Adipose tissue (tissue), 3 donors: Measurements from ENCODE around the gene ACTL7A. TPM values are rescaled to one million over a fixed set of nuclear protein-coding genes. Genes with fewer than 3 reads are reported as not detected.
"Not testable (repeated sequence)": the region's sequence is repeated elsewhere in the genome, so short reads cannot be mapped to it uniquely, and the experiment has no call there.

Experiments
- H3K27ac ChIP-seq: one replicate; pipeline ENCODE4 v1.5.1; 2013; ENCODE audit warnings: low read depth, low read length
- WGBS, 3 donors: extraction: QIAGEN DNeasy Blood & Tissue Kit; methylation state at CpG; one replicate each; pipeline ENCODE4 v1.1.7; 2013; 5-methylcytosine and 5-hydroxymethylcytosine counted together
- polyA plus RNA-seq, 3 donors: library from polyadenylated mRNA; stranded (reverse); fragments of 200-250 nt; gene quantifications; one replicate each; pipeline ENCODE4 v1.2.3, GENCODE V29; 2013
- donor health status: healthy with polysubstance abuse.
- donor health status: Bipolar disorder and iron deficiency.
- donor health status: healthy.

Gene ACTL7A
- polyA plus RNA-seq, 3 donors = not detected

DNA sequence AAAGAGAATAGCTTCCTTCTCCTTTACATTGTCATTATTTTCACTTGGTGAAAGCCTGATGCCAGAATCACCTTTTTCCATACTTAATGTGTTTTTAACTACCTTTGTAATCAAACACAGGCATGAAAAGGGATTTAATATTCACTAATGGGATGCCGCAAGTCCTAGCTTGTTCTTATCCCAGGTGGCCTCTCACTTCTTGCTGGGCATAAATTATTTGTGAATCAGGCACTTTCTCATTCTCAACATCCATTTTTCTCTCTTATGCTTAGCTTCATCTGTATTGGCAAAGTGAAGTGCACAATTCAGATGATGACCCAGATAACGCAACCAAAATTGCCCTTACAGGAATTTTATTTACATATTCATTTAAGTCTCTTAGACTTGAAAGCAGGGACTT is 17.2 kb upstream of the ACTL7A start:
- WGBS, 3 donors = 84 to 91% (median 91%) methylated on average over 2 of the region's 2 CpGs

DNA sequence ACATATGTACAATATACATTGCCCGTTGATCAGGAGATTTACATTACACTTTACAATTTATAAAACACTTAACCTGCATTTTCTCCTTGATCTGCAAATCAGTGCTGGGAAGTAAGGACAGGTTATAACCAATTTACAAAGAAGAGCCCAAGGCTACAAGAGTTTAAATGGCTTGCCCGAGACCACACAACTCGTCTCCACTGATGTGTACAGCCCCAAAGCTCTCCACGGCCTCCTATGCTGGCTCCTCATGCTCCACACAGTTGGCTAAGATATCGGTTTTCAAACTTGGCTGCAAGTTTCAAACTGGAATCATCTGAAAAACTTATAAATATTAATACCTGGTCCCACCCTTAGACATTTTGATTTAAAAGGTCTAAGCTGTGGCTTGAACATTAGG is 16.6 kb upstream of the ACTL7A start:
- H3K27ac ChIP-seq = no peak overlapping the region
- 74 to 88% (median 80%) methylated on average over 5 of the region's 5 CpGs for WGBS, 3 donors

More for the DNA sequence above, 17.2 kb upstream of the ACTL7A start:
- H3K27ac ChIP-seq = no peak overlapping the region

DNA sequence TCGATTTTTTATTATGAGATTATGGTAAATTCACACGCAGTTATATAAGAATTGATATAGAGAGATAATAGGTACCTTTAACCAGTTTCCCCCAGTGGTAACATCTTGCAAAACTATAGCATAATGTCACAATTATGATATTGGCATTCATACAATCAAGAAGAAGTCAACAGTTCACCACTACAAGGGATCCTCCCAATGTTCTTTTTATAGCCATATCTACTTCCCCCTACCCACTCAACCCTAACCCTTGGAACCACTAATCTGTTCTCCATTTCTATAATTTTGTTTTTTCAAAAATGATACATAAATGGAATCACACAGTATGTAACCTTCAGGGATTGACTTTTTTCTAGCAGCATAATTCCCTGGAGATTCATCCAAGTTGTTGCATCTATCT is 16.1 kb upstream of the ACTL7A start:
- H3K27ac ChIP-seq = no peak overlapping the region
- WGBS, 3 donors = 82 to 91% (median 86%) methylated on average over 2 of the region's 2 CpGs

DNA sequence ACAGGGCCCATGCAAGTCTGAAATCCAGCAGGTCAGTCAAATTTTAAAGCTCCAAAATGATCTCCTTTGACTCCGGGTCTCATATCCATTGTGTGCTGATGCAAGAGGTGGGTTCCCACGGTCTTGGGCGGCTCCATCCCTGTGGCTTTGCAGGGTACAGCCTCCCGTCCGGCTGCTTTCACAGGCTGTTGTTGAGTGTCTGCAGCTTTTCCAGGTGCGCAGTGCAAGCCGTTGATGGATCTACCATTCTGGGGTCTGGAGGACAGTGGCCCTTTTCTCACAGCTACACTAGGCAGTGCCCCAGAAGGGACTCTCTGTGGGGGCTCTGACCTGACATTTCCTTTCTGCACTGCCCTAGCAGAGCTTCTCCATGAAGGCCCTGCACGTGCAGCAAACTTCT is 13.8 kb upstream of the ACTL7A start:
- not testable (repeated sequence) for H3K27ac ChIP-seq
- WGBS, 3 donors = 95 to 97% (median 95%) methylated on average over 8 of the region's 8 CpGs

DNA sequence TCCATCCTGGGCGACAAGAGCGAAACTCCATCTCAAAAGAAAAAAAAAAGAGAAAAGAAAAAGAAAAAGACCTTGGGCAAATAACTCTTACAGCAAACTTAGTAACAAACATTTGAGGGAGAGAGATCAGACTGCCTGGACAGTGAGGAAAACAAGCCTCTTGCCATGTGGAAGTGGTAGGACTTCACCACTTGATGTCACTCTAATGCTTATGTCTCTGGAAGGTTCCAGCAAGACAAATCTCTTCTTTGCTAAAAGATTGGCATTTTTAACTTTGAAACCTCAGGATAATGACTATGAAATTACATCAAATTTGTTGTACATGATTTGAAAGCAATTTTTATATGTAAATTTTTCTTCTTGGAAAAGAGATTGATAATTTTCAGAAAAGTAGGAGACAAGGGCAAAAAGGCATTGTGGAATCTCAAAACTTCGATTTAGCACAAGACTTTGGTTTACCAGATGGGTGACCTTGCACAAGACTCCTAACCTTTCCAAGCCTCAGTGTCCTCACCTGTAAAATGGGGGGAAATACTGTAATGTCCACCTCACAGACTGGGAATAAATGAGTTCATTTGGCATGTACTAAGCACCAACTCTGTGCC is 11.7 kb upstream of the ACTL7A start:
- no peak overlapping the region for H3K27ac ChIP-seq
- WGBS, 3 donors = 87 to 94% (median 91%) methylated on average over 3 of the region's 3 CpGs

DNA sequence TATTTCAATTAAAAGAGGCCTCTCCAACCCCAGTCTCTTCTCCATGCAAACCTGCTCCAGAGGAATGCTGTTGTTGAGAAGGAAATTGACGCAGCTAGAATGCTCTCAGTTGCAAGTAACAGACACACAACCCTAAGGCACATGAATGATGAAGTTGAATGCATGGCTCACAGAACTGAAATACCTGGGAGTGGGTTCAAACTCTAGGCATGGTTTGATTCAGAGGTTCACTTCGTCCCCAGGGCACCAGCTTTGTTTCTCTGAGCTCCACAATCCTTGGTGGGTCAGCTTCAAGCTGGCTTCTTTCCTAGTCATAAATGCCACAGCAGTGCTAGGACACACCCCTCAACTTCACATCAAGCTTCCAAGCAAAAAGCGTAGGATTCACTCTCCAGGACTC is 10.9 kb upstream of the ACTL7A start:
- no peak overlapping the region for H3K27ac ChIP-seq
- WGBS, 3 donors = 78 to 90% (median 89%) methylated on average over 3 of the region's 3 CpGs

DNA sequence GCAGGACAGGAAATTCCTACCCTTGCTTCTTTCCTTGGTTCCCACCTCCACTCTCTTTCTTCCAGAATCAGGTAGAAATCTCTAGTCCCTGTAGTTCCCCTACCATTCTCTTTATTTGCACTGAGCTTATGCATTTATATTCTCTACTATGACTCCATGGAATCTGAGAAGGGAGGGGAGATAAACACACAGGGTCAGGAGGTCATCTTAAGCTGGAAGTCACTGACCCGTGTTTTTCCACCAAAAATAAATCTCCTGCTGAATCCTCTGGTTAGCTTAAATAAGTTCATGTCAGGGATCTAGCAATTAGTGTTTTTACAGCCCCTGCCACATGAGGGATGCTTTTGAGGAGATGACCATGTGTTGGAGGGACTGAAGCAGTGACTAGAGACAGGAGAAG is 10.0 kb upstream of the ACTL7A start:
- whole genome bisulfite sequencing, 3 donors = 17 to 31% (median 31%) methylated on average over 1 of the region's 1 CpG
- no peak overlapping the region for H3K27ac ChIP-seq

DNA sequence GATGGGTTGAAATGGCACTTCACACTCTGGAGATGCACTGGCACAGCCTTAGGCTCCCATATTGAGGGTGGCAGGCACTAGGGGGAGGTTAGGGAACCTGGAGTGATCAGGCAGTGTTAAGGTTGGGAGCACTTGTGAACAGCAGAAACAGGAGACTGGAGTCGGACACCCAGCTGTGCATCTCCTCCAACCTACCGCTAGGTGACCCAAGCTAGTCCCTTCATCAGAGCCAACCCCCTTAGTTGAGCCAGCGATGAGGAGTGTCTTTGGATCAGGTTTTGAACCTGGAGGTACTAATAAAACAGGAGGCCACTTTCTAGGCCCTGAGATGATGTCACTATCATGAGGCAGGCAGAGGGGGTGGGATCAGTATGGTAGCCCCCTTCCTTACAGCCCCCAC is 8.0 kb upstream of the ACTL7A start:
- H3K27ac ChIP-seq = no peak overlapping the region
- 85 to 97% (median 93%) methylated on average over 3 of the region's 3 CpGs for WGBS, 3 donors

DNA sequence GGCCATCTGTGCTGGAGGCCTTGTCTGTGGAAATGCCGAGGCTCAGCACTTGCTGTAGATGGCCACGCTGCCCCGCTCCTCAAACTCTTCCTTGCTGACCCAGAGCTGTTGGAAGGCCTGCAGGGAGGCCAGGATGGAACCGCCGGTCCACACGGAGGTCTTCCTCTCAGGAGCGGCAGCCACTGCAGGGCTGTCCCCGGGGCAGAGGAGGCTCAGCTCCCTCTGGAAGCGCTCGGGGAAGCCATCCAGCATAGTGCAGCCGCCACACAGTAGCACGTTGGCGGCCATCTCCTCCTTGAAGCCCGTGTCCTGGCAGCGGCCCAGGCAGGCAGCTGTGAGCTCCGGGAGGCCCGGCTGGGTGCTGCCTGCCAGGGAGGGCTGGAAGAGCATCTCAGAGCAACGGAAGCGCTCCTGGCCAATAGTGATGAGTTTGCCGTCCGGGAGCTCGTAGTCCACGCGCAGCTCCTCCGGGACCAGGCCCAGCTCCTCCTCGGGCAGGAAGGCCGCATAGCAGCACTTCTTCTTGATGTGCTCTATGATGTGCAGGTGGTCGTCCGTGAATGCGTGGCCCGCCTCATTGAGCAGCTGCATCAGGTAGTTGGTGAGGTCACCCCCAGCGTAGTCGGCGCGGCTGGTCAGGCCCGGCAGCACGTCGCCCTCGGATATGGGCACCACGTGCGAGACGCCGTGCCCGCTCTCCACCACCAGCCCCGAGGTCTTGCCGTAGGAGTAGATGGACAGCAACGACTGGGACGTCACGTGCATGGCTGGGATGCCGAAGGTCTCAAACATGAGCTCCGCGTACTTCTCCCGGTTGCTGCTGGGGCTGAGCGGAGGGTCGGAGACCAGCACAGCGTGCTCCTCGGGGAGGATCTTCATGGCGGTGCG is 7.2 kb upstream of the ACTL7A start:
- H3K27ac ChIP-seq = no peak overlapping the region
- WGBS, 3 donors = 90 to 95% (median 90%) methylated on average over 57 to 59 of the region's 59 CpGs

DNA sequence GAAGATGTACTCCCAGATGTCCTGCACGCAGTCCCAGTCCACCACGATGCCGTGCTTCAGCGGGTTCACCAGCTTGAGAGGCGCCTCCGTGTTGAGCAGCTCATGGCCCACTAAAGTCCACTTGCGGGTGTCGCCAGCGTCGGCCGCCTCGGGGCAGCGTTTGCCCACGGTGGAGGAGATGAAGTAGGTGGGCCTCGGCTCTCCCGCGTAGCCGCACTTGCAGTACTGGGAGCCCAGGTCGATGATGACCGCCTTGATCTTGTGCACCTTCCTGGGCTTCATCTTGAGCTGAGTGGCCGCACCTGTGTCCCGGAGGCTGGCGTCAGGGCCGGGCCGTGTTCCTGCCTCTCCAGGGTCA is 6.6 kb upstream of the ACTL7A start:
- 93 to 96% (median 96%) methylated on average over 24 to 25 of the region's 25 CpGs for WGBS, 3 donors
- H3K27ac ChIP-seq = no peak overlapping the region

DNA sequence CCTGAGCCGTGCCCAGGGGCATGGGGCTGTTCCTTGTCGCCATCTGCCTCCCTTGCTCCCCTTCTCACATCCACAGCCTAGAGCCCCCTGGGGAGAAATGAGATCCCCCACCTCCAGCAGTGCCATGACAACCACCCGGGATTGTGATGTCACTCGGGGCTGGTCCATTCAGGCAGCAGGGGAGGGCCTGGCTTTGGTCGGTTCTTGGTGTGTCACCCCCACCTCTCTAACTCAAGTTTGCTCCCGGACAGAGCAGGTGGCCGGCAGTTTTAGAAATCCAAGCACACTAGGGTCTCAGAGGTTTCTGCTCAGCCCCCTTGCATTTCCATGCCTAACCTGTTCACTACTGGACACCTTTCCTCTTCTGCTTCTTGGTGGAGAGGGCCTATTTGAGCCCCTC is 6.2 kb upstream of the ACTL7A start, which contains the start of gene ACTL7B:
ACTL7B (minus strand) TSS at position 99 of the 400 bp plus-strand sequence; CDS start at position 43, 56 bp downstream.
- H3K27ac ChIP-seq = no peak within 1 kb of the TSS
- 67 to 90% (median 80%) methylated on average over 7 of the region's 7 CpGs for WGBS, 3 donors

DNA sequence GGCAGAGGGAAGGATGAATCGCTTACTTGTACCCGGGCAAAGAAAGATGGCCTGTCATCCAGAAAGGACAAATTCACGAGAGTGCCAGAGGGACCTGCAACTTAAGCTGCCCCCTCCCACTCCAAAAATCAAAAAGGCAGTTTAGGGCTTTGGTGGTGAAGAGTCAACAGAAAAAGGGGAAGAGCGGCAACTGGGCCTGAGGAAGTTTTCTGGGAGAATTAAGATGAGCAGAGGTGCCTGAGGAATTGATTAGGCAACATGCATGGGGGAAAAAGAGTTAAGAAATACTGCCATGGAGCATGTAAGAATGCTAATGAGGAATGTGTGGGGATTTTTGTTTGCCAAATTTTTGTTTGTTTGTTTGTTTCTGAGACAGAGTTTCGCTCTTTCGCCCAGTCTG is 4.5 kb upstream of the ACTL7A start:
- 83 to 93% (median 84%) methylated on average over 6 of the region's 6 CpGs for WGBS, 3 donors
- no peak overlapping the region for H3K27ac ChIP-seq

DNA sequence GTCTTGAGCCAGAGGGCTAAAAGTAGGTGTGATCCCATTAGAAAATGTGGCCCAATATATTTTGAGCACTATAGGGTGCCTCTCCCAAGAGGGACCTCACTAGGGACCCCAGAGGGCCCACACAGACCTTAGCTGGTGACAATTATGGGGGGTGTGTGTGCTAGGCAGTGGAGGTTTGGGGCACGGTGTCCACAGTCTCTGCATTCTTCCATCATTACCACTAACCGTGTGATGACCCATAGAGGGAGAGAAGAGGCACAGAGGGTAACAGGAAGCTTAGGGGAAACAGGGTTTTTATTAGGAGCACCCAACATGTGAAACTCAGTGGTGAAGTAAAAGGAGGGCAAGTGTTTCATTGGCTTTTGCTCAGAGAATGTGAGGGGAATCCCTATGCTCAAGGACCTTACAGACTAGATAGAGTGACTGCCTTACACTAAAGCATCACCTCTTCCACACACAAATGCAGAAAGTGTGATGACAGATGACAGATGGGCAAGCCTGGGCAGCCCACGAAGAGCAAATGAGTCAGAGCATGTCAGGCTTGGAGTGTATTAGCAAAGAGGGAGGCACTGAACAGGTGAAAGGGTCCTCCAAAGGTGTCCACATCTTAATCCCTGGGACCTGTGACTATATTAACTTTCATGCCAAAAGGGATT is 2.5 kb upstream of the ACTL7A start:
- no peak overlapping the region for H3K27ac ChIP-seq
- 79 to 88% (median 83%) methylated on average over 3 of the region's 3 CpGs for WGBS, 3 donors

DNA sequence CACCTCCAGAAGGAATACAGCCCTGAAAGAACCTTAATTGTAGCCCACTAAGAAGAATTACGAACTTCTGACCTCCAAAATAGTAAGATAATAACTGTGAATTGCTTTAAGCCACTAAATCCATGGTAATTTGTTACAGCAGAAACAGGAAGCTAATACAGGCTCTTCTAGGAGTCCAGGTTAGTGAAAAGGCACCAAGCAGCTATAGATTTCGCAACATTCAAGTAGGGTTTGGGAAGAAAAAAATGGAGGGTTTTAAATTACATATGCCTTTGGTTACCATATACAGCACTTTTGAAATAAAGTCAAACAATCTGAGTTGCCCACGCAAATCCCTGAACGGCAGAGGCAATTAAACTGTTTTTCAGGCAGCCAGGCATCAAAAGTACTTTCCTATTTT is 1.7 kb upstream of the ACTL7A start:
- 79 to 89% (median 86%) methylated on average over 4 of the region's 4 CpGs for WGBS, 3 donors
- H3K27ac ChIP-seq = no peak overlapping the region

DNA sequence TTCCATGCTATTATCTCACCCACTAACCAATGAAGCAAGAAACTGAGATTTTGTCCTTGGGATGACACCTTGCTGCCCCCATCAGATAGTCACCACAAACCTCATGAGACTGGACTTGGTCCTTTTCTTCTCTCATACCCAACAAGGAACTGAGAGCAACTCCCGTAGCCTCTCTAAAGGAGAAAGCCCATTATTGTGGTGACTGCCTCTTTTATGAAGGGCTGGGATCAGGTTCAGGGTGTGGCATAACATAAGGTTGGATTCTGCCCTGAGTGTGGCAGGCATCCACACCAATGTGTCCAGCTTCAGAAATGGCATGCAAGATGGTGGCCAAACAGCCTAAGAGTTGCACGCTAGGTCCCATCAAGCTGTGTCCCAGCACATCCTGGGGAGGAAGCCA is 1.3 kb upstream of the ACTL7A start:
- no peak overlapping the region for H3K27ac ChIP-seq
- whole genome bisulfite sequencing, 3 donors = 93 to 95% (median 94%) methylated on average over 2 of the region's 2 CpGs

DNA sequence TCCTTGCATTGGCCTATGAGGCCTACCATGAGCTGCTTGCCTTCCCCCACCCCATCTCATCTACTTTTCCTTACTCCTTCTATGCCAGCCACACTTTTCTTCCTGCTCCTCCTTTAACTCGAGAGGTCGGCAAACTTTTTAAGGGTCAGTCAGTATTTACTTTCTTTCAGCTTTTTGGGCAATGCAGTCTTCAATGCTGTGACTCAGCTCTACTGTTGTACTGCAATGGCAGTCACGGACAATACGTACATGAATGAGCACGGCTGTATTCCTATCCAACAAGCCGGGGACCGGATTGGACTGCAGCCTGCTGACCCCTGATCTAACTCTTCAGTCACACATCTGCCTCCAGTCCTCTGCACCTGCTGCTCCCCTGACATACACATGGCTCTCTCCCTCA is 602 bp upstream of the ACTL7A start:
- WGBS, 3 donors = 68 to 84% (median 70%) methylated on average over 7 of the region's 7 CpGs
- H3K27ac ChIP-seq = no peak overlapping the region

DNA sequence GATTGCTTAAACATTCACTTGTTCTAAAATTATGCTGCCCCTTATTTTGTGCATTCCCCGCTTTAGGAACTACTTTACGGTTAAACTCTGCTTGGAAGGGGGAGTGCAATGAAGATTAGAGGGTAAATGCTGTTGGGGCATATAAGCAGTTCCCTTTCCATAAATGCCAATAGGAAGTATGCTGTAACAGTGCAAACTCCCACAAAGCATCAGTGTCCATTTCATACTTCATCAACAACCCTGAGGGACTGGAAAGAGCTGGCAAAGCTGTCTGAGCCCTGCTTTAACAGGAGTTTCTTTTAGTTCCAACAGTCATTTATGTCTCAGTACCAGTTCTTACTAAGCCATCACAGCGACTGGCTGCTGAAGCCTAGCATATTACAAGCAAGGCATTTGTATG is 1.8 kb downstream of the ACTL7A start:
- 84 to 94% (median 90%) methylated on average over 3 of the region's 3 CpGs for WGBS, 3 donors
- H3K27ac ChIP-seq = no peak overlapping the region

DNA sequence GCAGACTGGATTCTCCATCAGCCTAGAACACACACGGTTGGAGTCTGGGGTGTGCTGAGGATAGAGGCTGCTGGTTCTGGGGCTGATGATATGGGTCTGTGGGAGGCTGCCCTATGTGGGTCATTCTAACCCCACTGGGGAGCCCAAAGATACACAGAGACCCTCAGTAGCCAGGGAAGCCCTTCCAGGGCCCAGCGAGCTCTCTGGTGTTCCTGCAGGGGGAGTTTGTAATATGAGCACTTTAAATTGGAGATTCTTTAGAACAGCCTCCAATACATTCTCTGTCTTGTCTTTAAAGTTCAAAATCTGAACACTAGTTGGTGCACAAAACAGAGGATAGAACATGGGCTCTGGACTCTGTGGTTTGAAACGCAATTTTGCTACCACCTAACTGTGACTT is 2.4 kb downstream of the ACTL7A start:
- 80 to 82% (median 81%) methylated on average over 3 of the region's 3 CpGs for WGBS, 3 donors

DNA sequence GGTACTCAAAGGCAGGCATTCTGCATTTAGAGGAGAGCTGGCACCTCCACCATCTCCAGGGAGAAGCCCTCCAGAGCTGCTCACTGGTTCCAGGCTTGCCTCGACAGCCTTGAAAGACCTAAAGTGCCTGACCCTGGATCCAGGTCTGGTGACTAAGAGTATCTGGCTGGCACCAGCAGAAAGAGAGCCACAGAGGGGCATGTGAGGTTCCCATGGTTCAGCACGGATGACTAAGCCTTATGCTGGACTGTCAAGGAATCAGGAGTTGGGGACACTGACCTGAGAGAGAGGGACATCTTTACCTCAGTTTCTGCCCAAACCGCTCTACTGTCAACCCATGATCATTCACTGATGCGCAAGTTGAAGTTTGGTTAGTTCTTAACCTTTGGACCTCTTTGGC is 3.0 kb downstream of the ACTL7A start:
- no peak overlapping the region for H3K27ac ChIP-seq
- WGBS, 3 donors = 89 to 95% (median 94%) methylated on average over 4 of the region's 4 CpGs

More for the DNA sequence above, 2.4 kb downstream of the ACTL7A start:
- no peak overlapping the region for H3K27ac ChIP-seq
